Embryonic facial prominence (tissue), 1 donor: ENCODE measurements around the gene AOPEP.

Experiments
- DNase-seq: peaks from one replicate; pipeline ENCODE4 v3.0.0-alpha.2; 2016; ENCODE audit errors: extremely low spot score

AOPEP gene

GRCh38 chr9:94990897-94991561, 264.5 kb downstream of the AOPEP start:
- no peak for DNase-seq

- DNase-seq, result no peak
Measured at GRCh38 chr9:94991961-94992907, 265.7 kb downstream of the AOPEP start.

- DNase-seq, result peak; percentile 88
Measured at GRCh38 chr9:94993160-94993820, 266.8 kb downstream of the AOPEP start.

GRCh38 chr9:94993821-94994165, 267.3 kb downstream of the AOPEP start:
- no peak for DNase-seq

- DNase-seq, result no peak
Measured at GRCh38 chr9:94995048-94995693, 268.7 kb downstream of the AOPEP start.

- DNase-seq, result no peak
Measured at GRCh38 chr9:94996641-94997040, 270.1 kb downstream of the AOPEP start.

- DNase-seq, result no peak
Measured at GRCh38 chr9:94997727-94998126, 271.2 kb downstream of the AOPEP start.

GRCh38 chr9:94999832-95000231, 273.3 kb downstream of the AOPEP start:
- DNase-seq, result no peak

GRCh38 chr9:95000821-95001220, 274.3 kb downstream of the AOPEP start:
- DNase-seq, result no peak

GRCh38 chr9:95001720-95002119, 275.2 kb downstream of the AOPEP start:
- DNase-seq, result no peak

- no peak for DNase-seq
Measured at GRCh38 chr9:95003689-95004410, 277.4 kb downstream of the AOPEP start.

- no peak for DNase-seq
Measured at GRCh38 chr9:95004411-95005277, 278.1 kb downstream of the AOPEP start.

GRCh38 chr9:95005278-95006143, 279.0 kb downstream of the AOPEP start:
- no peak for DNase-seq

- DNase-seq, result no peak
Measured at GRCh38 chr9:95007226-95007869, 280.8 kb downstream of the AOPEP start.

- DNase-seq, result no peak
Measured at GRCh38 chr9:95008151-95008771, 281.8 kb downstream of the AOPEP start.

GRCh38 chr9:95009459-95009858, 283.0 kb downstream of the AOPEP start:
- DNase-seq, result peak; percentile 46

GRCh38 chr9:95010431-95010838, 283.9 kb downstream of the AOPEP start:
- DNase-seq, result no peak

- no peak for DNase-seq
Measured at GRCh38 chr9:95012035-95012708, 285.7 kb downstream of the AOPEP start.
